Hepatocyte (in vitro differentiated cells): ENCODE measurements around the gene PCDHGA9.

Experiments
- CTCF ChIP-seq: fragments of 200-600 bp; sonication (generic); IDR thresholded peaks from 2 replicates; pipeline ENCODE4 v1.5.1; 2016; ENCODE audit warnings: antibody characterized with exemption, mild to moderate bottlenecking; ENCODE audit not compliant: poor library complexity
- EZH2phosphoT487 ChIP-seq: fragments of 200-600 bp; sonication (generic); IDR thresholded peaks from one replicate; pipeline ENCODE4 v1.6.1; 2018; ENCODE audit warnings: antibody characterized with exemption, mild to moderate bottlenecking, low read depth, moderate library complexity; ENCODE audit not compliant: unreplicated experiment, severe bottlenecking

GRCh38 chr5:141359790-141360426 is 42.7 kb upstream of the PCDHGA9 start, which contains the start of gene PCDHGB2:
- TF ChIP-seq CTCF = no peak
- TF ChIP-seq EZH2phosphoT487 = no peak
